KMS-11 (cell line): ENCODE measurements around the gene CECR2.

ENCODE experiments used
- H2AFZ ChIP-seq: fragments of 200-600 bp; sonication (generic); 2 replicates; pipeline ENCODE4 v1.6.1; 2016; ENCODE audit warnings: antibody characterized with exemption, mixed run types, low read depth
- H3K27ac ChIP-seq: fragments of 200-600 bp; sonication (generic); 2 replicates; pipeline ENCODE4 v1.6.1; 2016; ENCODE audit warnings: mild to moderate bottlenecking, mixed run types
- H3K27me3 ChIP-seq: fragments of 200-600 bp; sonication (generic); 2 replicates; pipeline ENCODE4 v1.6.1; 2017; ENCODE audit warnings: mild to moderate bottlenecking, low read depth, mixed run types, moderate library complexity; ENCODE audit not compliant: insufficient read depth
- H3K36me3 ChIP-seq: fragments of 200-600 bp; sonication (generic); 2 replicates; pipeline ENCODE4 v1.6.1; 2017; ENCODE audit warnings: mild to moderate bottlenecking, mixed run types; ENCODE audit not compliant: insufficient read depth
- H3K4me1 ChIP-seq: fragments of 200-600 bp; sonication (generic); 2 replicates; pipeline ENCODE4 v1.6.1; 2016; ENCODE audit warnings: mild to moderate bottlenecking, low read depth, mixed run types; ENCODE audit not compliant: poor library complexity, severe bottlenecking
- H3K4me2 ChIP-seq: fragments of 200-600 bp; sonication (generic); 2 replicates; pipeline ENCODE4 v1.7.0; 2016; ENCODE audit warnings: mild to moderate bottlenecking, mixed run types
- H3K4me3 ChIP-seq: fragments of 200-600 bp; sonication (generic); IDR thresholded peaks from 2 replicates; pipeline ENCODE4 v1.6.1; 2017; ENCODE audit warnings: low read depth, low read length, mixed read lengths; ENCODE audit not compliant: insufficient read depth
- H3K79me2 ChIP-seq: fragments of 200-600 bp; sonication (generic); 2 replicates; pipeline ENCODE4 v1.6.1; 2016; ENCODE audit warnings: low read depth, mixed run types; ENCODE audit not compliant: insufficient read depth
- H3K9ac ChIP-seq: fragments of 200-600 bp; sonication (generic); 2 replicates; pipeline ENCODE4 v1.6.1; 2016; ENCODE audit warnings: mild to moderate bottlenecking, mixed run types
- H4K20me1 ChIP-seq: fragments of 200-600 bp; sonication (generic); 2 replicates; pipeline ENCODE4 v1.6.1; 2016; ENCODE audit warnings: mild to moderate bottlenecking, mixed run types; ENCODE audit not compliant: insufficient read depth
- CTCF ChIP-seq: fragments of 200-600 bp; sonication (generic); conservative IDR thresholded peaks from 2 replicates; pipeline ENCODE4 v1.6.1; 2017; ENCODE audit warnings: low read depth, mild to moderate bottlenecking, antibody characterized with exemption, low read length, moderate library complexity, mixed read lengths

The CECR2 gene

GRCh38 chr22:17436382-17436980, 67.2 kb downstream of the CECR2 start:
- Histone ChIP-seq H3K4me3 (no peak overlapping the region), H3K27me3 (no peaks in the 10 kb centered on the region), H3K27ac (peak overlapping the region; percentile 60), H3K4me2 (peak overlapping the region; percentile 77), H2AFZ (peak overlapping the region; percentile 42; the same call in 1 of the 2 replicates), H3K4me1 (peaks cover 41% of the 10 kb centered on the region), H3K9ac (peak overlapping the region; percentile 13; the same call in 1 of the 2 replicates), H4K20me1 (no peaks in the 10 kb centered on the region), H3K79me2 (no peaks in the 10 kb centered on the region; the same call in 1 of the 2 replicates), H3K36me3 (no peaks in the 10 kb centered on the region)
- no peak for TF ChIP-seq CTCF

- peak overlapping the region; percentile 13; the same call in 1 of the 2 replicates for H3K9ac ChIP-seq
Observed at GRCh38 chr22:17436981-17437412, 67.7 kb downstream of the CECR2 start.

GRCh38 chr22:17438026-17438425, 68.8 kb downstream of the CECR2 start:
- Histone ChIP-seq H3K27ac (no peak overlapping the region), H4K20me1 (no peaks in the 10 kb centered on the region), H3K4me3 (no peak overlapping the region), H3K79me2 (no peaks in the 10 kb centered on the region; the same call in 1 of the 2 replicates), H3K4me1 (peaks cover 34% of the 10 kb centered on the region), H3K36me3 (no peaks in the 10 kb centered on the region), H3K4me2 (no peak overlapping the region), H3K27me3 (no peaks in the 10 kb centered on the region), H3K9ac (no peak overlapping the region), H2AFZ (no peak overlapping the region)
- no peak for TF ChIP-seq CTCF

More at GRCh38 chr22:17436981-17437412, 67.7 kb downstream of the CECR2 start:
- Histone ChIP-seq H3K4me2 (peak overlapping the region; percentile 77), H3K4me3 (no peak overlapping the region), H3K27ac (peak overlapping the region; percentile 60), H3K27me3 (no peaks in the 10 kb centered on the region), H3K36me3 (no peaks in the 10 kb centered on the region), H3K79me2 (no peaks in the 10 kb centered on the region; the same call in 1 of the 2 replicates), H2AFZ (peak overlapping the region; percentile 42; the same call in 1 of the 2 replicates), H4K20me1 (no peaks in the 10 kb centered on the region), H3K4me1 (peaks cover 38% of the 10 kb centered on the region)
- no peak for TF ChIP-seq CTCF

GRCh38 chr22:17441326-17441725, 72.1 kb downstream of the CECR2 start:
- no peak overlapping the region for H3K4me3 ChIP-seq
- H3K36me3 ChIP-seq: no peaks in the 10 kb centered on the region
- no peaks in the 10 kb centered on the region for H4K20me1 ChIP-seq
- no peak for TF ChIP-seq CTCF
- no peak overlapping the region for H3K27ac ChIP-seq
- H3K4me2 ChIP-seq: no peak overlapping the region
- H3K4me1 ChIP-seq: peaks cover 19% of the 10 kb centered on the region
- no peak overlapping the region for H3K9ac ChIP-seq
- H3K27me3 ChIP-seq: no peaks in the 10 kb centered on the region
- no peaks in the 10 kb centered on the region; the same call in 1 of the 2 replicates for H3K79me2 ChIP-seq
- H2AFZ ChIP-seq: no peak overlapping the region
